SK-N-SH (cell line): ENCODE measurements around the gene MRPL49. TPM values are rescaled to one million over a fixed set of nuclear protein-coding genes. Genes with fewer than 3 reads are reported as not detected.
A peak's percentile ranks its signal among the peaks of the same experiment; 100 is the strongest.

Source experiments
- CTCF ChIA-PET: fragments of 300-600, 350-600 bp; formaldehyde crosslinking; extraction: SDS; loops from one replicate; lab custom pipeline; 2021; lab: Yijun Ruan, JAX
- POLR2A ChIA-PET: fragments of 350-600 bp; sonication (Branson Sonifier 250); formaldehyde crosslinking; extraction: SDS; loops from one replicate; lab custom pipeline; 2020; ENCODE audit warnings: antibody characterized with exemption, inconsistent platforms; lab: Yijun Ruan, JAX
- DNase-seq: peaks from one replicate; pipeline ENCODE4 v3.0.0; 2012
- H2AFZ ChIP-seq: fragments of 200-600 bp; sonication (generic); 2 replicates; pipeline ENCODE4 v1.8.1; 2016; ENCODE audit warnings: antibody characterized with exemption, mild to moderate bottlenecking, low read depth
- H3F3A ChIP-seq: fragments of 200-600 bp; sonication (generic); replicated peaks from 2 replicates; pipeline ENCODE3; 2016; ENCODE audit warnings: antibody characterized with exemption, mild to moderate bottlenecking; ENCODE audit not compliant: insufficient read depth
- H3K27ac ChIP-seq, 2 experiments: fragments of 200-500 bp in 1 of 2; fragments of 200-600 bp in 1 of 2; sonication (Bioruptor generic) in 1 of 2; sonication (generic), shearing (Covaris generic) in 1 of 2; 2 replicates each; pipeline versions ENCODE4 v1.5.1 to v1.6.1; 2014 to 2016; ENCODE audit warnings: low read depth in 2 of 2, inconsistent platforms in 1 of 2, low read length in 1 of 2, mild to moderate bottlenecking in 1 of 2, mixed read lengths in 1 of 2
- H3K27me3 ChIP-seq: fragments of 200-600 bp; sonication (generic), shearing (Covaris generic); 2 replicates; pipeline ENCODE4 v1.6.1; 2016; ENCODE audit warnings: mixed run types; ENCODE audit not compliant: insufficient read depth
- H3K36me3 ChIP-seq, 2 experiments: fragments of 200-500 bp in 1 of 2; fragments of 200-600 bp in 1 of 2; sonication (Bioruptor generic) in 1 of 2; sonication (generic) in 1 of 2; replicated peaks in 1 of 2; 2 replicates each; pipeline versions ENCODE3 to v1.5.1; 2014 to 2016; ENCODE audit warnings: low read length in 1 of 2, mild to moderate bottlenecking in 1 of 2; ENCODE audit not compliant: insufficient read depth in 2 of 2, control insufficient read depth in 1 of 2
- H3K4me1 ChIP-seq, 2 experiments: fragments of 200-500 bp in 1 of 2; fragments of 200-600 bp in 1 of 2; sonication (Bioruptor generic) in 1 of 2; sonication (generic), shearing (Covaris generic) in 1 of 2; 2 replicates each; pipeline versions ENCODE4 v1.5.1 to v1.6.1; 2014 to 2016; ENCODE audit warnings: low read depth in 1 of 2, low read length in 1 of 2, mixed run types in 1 of 2; ENCODE audit not compliant: insufficient read depth in 2 of 2, control insufficient read depth in 1 of 2
- H3K4me2 ChIP-seq: fragments of 200-600 bp; sonication (generic), shearing (Covaris generic); 2 replicates; pipeline ENCODE4 v1.6.1; 2017; ENCODE audit warnings: mixed run types
- H3K4me3 ChIP-seq, 2 experiments: fragments of 200-500 bp in 1 of 2; fragments of 200-600 bp in 1 of 2; sonication (Bioruptor generic) in 1 of 2; sonication (generic), shearing (Covaris generic) in 1 of 2; 2 replicates each; pipeline versions ENCODE4 v1.5.1 to v1.8.1; 2014 to 2016; ENCODE audit warnings: low read depth in 2 of 2, inconsistent platforms in 1 of 2, low read length in 1 of 2, mild to moderate bottlenecking in 1 of 2, mixed read lengths in 1 of 2, moderate library complexity in 1 of 2
- H3K79me2 ChIP-seq: fragments of 200-600 bp; sonication (generic); 2 replicates; pipeline ENCODE4 v1.8.1; 2017; ENCODE audit warnings: mild to moderate bottlenecking; ENCODE audit not compliant: insufficient read depth
- H3K9ac ChIP-seq: fragments of 200-600 bp; sonication (generic); 2 replicates; pipeline ENCODE4 v1.6.1; 2017; ENCODE audit warnings: mixed run types
- H3K9me2 ChIP-seq: fragments of 200-600 bp; sonication (generic); 2 replicates; pipeline ENCODE4 v1.6.1; 2017; ENCODE audit warnings: mixed run types
- H3K9me3 ChIP-seq: fragments of 200-600 bp; sonication (generic); 2 replicates; pipeline ENCODE4 v1.6.1; 2017; ENCODE audit warnings: mixed run types, mild to moderate bottlenecking, moderate library complexity
- H4K20me1 ChIP-seq: fragments of 200-600 bp; sonication (generic); 2 replicates; pipeline ENCODE4 v1.6.1; 2017; ENCODE audit warnings: mild to moderate bottlenecking, mixed run types; ENCODE audit not compliant: insufficient read depth
- EP300 ChIP-seq, 2 experiments: IDR thresholded peaks; 2 replicates each; pipeline versions ENCODE4 v1.4.0 to v1.6.1; 2012; ENCODE audit warnings: borderline replicate concordance in 1 of 2, low read depth in 1 of 2, low read length in 1 of 2
- EZH2phosphoT487 ChIP-seq: fragments of 200-600 bp; sonication (generic); IDR thresholded peaks from 2 replicates; pipeline ENCODE4 v1.6.1; 2017; ENCODE audit warnings: low read depth, mixed run types, mild to moderate bottlenecking, antibody characterized with exemption, moderate library complexity, borderline replicate concordance
- FOXJ3 ChIP-seq: sonication (generic); formaldehyde crosslinking; IDR thresholded peaks from 2 replicates; pipeline ENCODE4 v1.5.1; 2020; ENCODE audit warnings: mild to moderate bottlenecking, missing genetic modification reagents
- GATA2 ChIP-seq: sonication (generic); formaldehyde crosslinking; IDR thresholded peaks from 2 replicates; pipeline ENCODE4 v1.5.0; 2020; ENCODE audit warnings: mild to moderate bottlenecking, missing genetic modification reagents
- JUND ChIP-seq: IDR thresholded peaks from 2 replicates; pipeline ENCODE4 v1.4.0; 2012
- RAD21 ChIP-seq: IDR thresholded peaks from 2 replicates; pipeline ENCODE4 v1.6.1; 2012; ENCODE audit warnings: mild to moderate bottlenecking, low read length
- TAF1 ChIP-seq: IDR thresholded peaks from 2 replicates; pipeline ENCODE4 v1.6.1; 2012; ENCODE audit warnings: low read depth, mild to moderate bottlenecking, low read length, moderate library complexity, borderline replicate concordance
- YY1 ChIP-seq: IDR thresholded peaks from 2 replicates; pipeline ENCODE4 v1.4.0; 2012; ENCODE audit warnings: low read depth, mild to moderate bottlenecking
- WGBS: methylation state at CpG from one replicate; pipeline ENCODE4 v1.1.6; 2017; ENCODE audit warnings: low lambda C conversion rate; 5-methylcytosine and 5-hydroxymethylcytosine counted together
- polyA plus RNA-seq, 3 experiments: library from polyadenylated mRNA; depleted of rRNA; stranded (reverse); fragments of >200 nt; gene quantifications; 2 replicates each; pipeline ENCODE4 v1.2.3, GENCODE V29; 2012

Gene MRPL49
- polyA plus RNA-seq, 1 of the 3 experiments (the other 2 are of a cell fraction): 56.7 TPM

DNA sequence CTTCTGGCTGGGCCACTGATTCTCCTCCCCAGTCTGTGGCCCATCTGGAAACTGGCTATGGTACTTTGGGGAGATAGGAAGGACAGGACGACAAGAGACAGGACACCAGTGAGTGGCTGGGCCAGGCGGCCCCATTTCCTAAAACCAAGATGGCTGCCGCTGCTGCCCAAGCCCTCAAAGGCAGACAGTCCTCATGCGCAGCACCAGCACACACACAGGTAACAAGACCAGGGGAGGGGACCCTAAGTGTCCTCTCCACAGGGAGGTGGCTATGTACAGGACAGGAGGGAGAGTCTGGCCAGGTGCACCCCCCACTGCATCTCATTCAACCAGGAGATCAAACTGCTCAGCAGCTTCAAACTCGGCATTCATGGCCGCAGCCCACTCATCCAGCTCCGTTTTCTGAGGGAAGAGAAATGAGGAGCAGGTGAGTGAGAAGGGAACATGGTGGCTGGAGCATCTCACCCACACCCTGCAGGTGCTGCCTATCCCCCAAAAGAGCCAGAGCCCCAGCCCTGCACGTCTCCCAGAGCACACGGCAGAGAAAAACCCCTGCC, 43.3 kb upstream of the MRPL49 start:
- Histone ChIP-seq H3F3A (peaks cover 13% of the 10 kb centered on the region), H3K27me3 (no peaks in the 10 kb centered on the region), H3K36me3 (peaks cover 0 to 10% of the 10 kb centered on the region in 2 experiments), H3K9me2 (no peaks in the 10 kb centered on the region), H3K27ac (no peak overlapping the region), H4K20me1 (no peaks in the 10 kb centered on the region; the same call in 1 of the 2 replicates), H2AFZ (no peak overlapping the region; the same call in 1 of the 2 replicates), H3K4me3 (no peak overlapping the region)
- POLR2A ChIA-PET: no interaction called here
- DNase-seq: peak; percentile 4
- TF ChIP-seq EZH2phosphoT487 (no peak), YY1 (no peak), EP300 (IDR thresholded peaks at IDR 0.05; ENCODE audit: borderline replicate concordance in 1 of 2, low read depth in 1 of 2, low read length in 1 of 2) (no peak), GATA2 (CRISPR knock-in tag) (no peak), TAF1 (no peak), RAD21 (no peak)
- TF ChIP-seq, all 33 proteins: peak for 0
- peaks cover 0 to 12% of the 10 kb centered on the region in 2 experiments; a peak in 2 of 4 replicates for H3K4me1 ChIP-seq
- no peak overlapping the region for H3K4me2 ChIP-seq
- 87% methylated on average over 9 of the region's 9 CpGs for whole genome bisulfite sequencing
- H3K9me3 ChIP-seq: no peaks in the 10 kb centered on the region
- H3K79me2 ChIP-seq: peaks cover 65% of the 10 kb centered on the region
- CTCF ChIA-PET: interaction anchor here (0.6 to 1.6 kb wide), 5 partner anchors 9 to 235 kb away, joined by 3 to 6 read pairs (median 3); partner anchors contain the start of genes ARL2 and CDC42BPG
- H3K9ac ChIP-seq: no peak overlapping the region

DNA sequence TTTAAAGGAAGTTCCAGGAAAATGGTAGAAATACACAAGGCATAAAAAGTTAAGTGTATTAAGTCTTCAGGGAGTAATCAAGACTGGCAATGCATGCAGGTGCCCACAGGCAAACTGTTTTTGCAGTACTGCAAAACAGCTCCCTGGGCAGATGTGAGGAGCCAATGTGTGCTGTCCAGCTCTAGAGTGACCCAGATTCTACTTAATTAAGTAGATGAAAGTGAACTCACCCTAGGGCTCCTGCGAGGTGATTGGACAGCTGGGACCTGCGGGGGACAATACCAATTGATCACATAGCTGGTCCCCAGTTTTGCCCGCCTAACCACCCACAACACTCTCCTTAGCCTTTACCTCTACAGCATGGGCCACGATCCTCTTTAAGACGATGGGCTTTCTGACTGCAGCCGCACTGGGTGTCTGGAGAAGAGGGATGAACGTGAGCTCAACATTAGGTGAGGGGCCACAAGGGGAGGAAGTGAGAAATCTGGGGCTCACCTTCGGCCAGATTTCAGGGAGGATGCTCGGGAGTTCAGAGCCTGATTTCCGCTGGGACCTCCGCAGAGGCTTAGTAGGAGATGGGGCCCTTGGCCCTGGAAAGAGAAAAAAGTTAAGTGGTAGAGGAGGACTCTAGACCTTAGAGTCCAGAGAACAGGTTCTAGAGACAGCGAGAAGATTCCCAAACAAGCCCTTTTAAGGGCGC, 38.8 kb upstream of the MRPL49 start:
- peaks cover 18 to 31% of the 10 kb centered on the region in 2 experiments for H3K36me3 ChIP-seq

More for the DNA sequence above, 38.8 kb upstream of the MRPL49 start:
- TF ChIP-seq FOXJ3 (CRISPR knock-in tag): no peak
- TF ChIP-seq JUND: no peak
- Histone ChIP-seq H3K4me3 (peak overlapping the region; percentile 87 to 92), H3K27me3 (no peaks in the 10 kb centered on the region), H3K27ac (peak overlapping the region; percentile 74 to 88; a peak in 3 of 4 replicates), H4K20me1 (no peaks in the 10 kb centered on the region; the same call in 1 of the 2 replicates), H3F3A (peaks cover 4% of the 10 kb centered on the region), H3K9me3 (no peaks in the 10 kb centered on the region), H3K4me2 (peak overlapping the region; percentile 83), H3K9me2 (no peaks in the 10 kb centered on the region), H3K4me1 (peaks cover 8 to 20% of the 10 kb centered on the region in 2 experiments), H3K79me2 (peaks cover 72% of the 10 kb centered on the region), H3K9ac (peak overlapping the region; percentile 89), H2AFZ (peak overlapping the region; percentile 86; the same call in 1 of the 2 replicates)
- POLR2A ChIA-PET: interaction anchor here (1.0 kb wide), 1 partner anchor 35 kb away, joined by 3 read pairs; no protein-coding TSS in a partner anchor
- 2% methylated on average over 12 of the region's 13 CpGs for whole genome bisulfite sequencing
- CTCF ChIA-PET: interaction anchor here (1.5 to 2.6 kb wide), 2 partner anchors 27 to 69 kb away, joined by 6 to 11 read pairs; partner anchors contain the start of gene ARL2
- DNase-seq: peak; percentile 24
